Endodermal cell (in vitro differentiated cells): ENCODE data around the gene ZNF780B. TPM values are rescaled to one million over a fixed set of nuclear protein-coding genes. Genes with fewer than 3 reads are reported as not detected.

Experiments
- DNase-seq: peaks from one replicate; pipeline ENCODE4 v3.0.0-alpha.2; 2017
- H3K27ac ChIP-seq: 2 replicates; pipeline ENCODE4 v1.5.1; 2013; ENCODE audit warnings: mild to moderate bottlenecking, low read depth, low read length, moderate library complexity
- H3K27me3 ChIP-seq: 2 replicates; pipeline ENCODE4 v1.6.1; 2013; ENCODE audit warnings: mild to moderate bottlenecking, low read length, moderate library complexity; ENCODE audit not compliant: insufficient read depth, control insufficient read depth, poor library complexity, severe bottlenecking
- H3K36me3 ChIP-seq: 2 replicates; pipeline ENCODE4 v1.7.0; 2013; ENCODE audit warnings: mild to moderate bottlenecking, low read length, moderate library complexity; ENCODE audit not compliant: control insufficient read depth, insufficient read depth
- H3K4me1 ChIP-seq: one replicate; pipeline ENCODE4 v1.7.0; 2013; ENCODE audit warnings: low read length; ENCODE audit not compliant: control insufficient read depth, insufficient read depth
- H3K4me3 ChIP-seq: 2 replicates; pipeline ENCODE4 v1.5.1; 2013; ENCODE audit warnings: mild to moderate bottlenecking, low read length, moderate library complexity
- H3K9ac ChIP-seq: 2 replicates; pipeline ENCODE4 v1.6.1; 2013; ENCODE audit warnings: mild to moderate bottlenecking, low read length, moderate library complexity; ENCODE audit not compliant: poor library complexity, severe bottlenecking; ENCODE audit errors: extremely low read depth
- H3K9me3 ChIP-seq: 2 replicates; pipeline ENCODE4 v1.6.1; 2013; ENCODE audit warnings: mild to moderate bottlenecking, low read length, moderate library complexity; ENCODE audit not compliant: control insufficient read depth
- H3K27ac Mint-ChIP-seq: 2 replicates; pipeline ENCODE4 v1.8.0; 2020; ENCODE audit warnings: mixed read lengths
- H3K27me3 Mint-ChIP-seq: 2 replicates; pipeline ENCODE4 v1.8.0; 2021; ENCODE audit warnings: mild to moderate bottlenecking, mixed read lengths; ENCODE audit not compliant: insufficient read depth
- H3K36me3 Mint-ChIP-seq: 2 replicates; pipeline ENCODE4 v1.8.0; 2020; ENCODE audit warnings: low read depth, mixed read lengths
- H3K4me1 Mint-ChIP-seq: 2 replicates; pipeline ENCODE4 v1.8.0; 2020; ENCODE audit warnings: mixed read lengths
- H3K4me3 Mint-ChIP-seq: 2 replicates; pipeline ENCODE4 v1.8.0; 2020; ENCODE audit warnings: mild to moderate bottlenecking, moderate library complexity, mixed read lengths
- H3K9me3 Mint-ChIP-seq: 2 replicates; pipeline ENCODE4 v1.8.0; 2020; ENCODE audit warnings: mild to moderate bottlenecking, mixed read lengths
- WGBS, 2 experiments: methylation state at CpG; one replicate each; pipeline versions ENCODE4 v1.1.5 to v1.1.7; 2013; ENCODE audit warnings: missing lambda C conversion rate in 2 of 2, mixed read lengths in 1 of 2; ENCODE audit not compliant: insufficient coverage in 1 of 2, insufficient read length in 1 of 2; 5-methylcytosine and 5-hydroxymethylcytosine counted together
- long read RNA-seq, 4 experiments: library from polyadenylated mRNA in 2 of 4; library from RNA in 1 of 4; library from capped mRNA in 1 of 4; stranded (forward) in 3 of 4; unstranded in 1 of 4; transcript quantifications; one replicate each; pipeline ENCODE4 v2.0.0, GENCODE V29; 2020 to 2021; ENCODE audit warnings: inconsistent platforms in 1 of 4
- polyA plus RNA-seq, 2 experiments: library from polyadenylated mRNA; stranded (reverse); fragments of 50-300 nt; gene quantifications; one replicate each; pipeline ENCODE4 v1.2.3, GENCODE V29; 2013
- total RNA-seq, 2 donors: library from RNA; stranded (reverse); fragmentation: NEBNext Ultra II Directional in 1 of 2; extraction: Animal tissue kit (Norgen Biotek cat#: 25700) in 1 of 2; gene quantifications; 2 replicates in 1 of 2; 3 replicates in 1 of 2; pipeline ENCODE4 v1.2.1, GENCODE V29; 2021
- TF ChIP-seq, protein P1 (sequence below): fragments of 200-600 bp; sonication (generic); conservative IDR thresholded peaks from 2 replicates; pipeline ENCODE4 v1.5.0; 2021; ENCODE audit warnings: antibody characterized with exemption, mild to moderate bottlenecking

The ZNF780B gene
- 10 to 100 TPM; 24.7 to 30.5 TPM for total RNA-seq
- polyA plus RNA-seq (2013, experiment 1 of 2): 6.6 TPM
- 6.9 TPM for polyA plus RNA-seq (2013, experiment 2 of 2)
- long read RNA-seq, experiment 1, full-length matches to known transcripts: 1 of 5 reads
- long read RNA-seq, experiment 1, partial matches to known transcripts: 0 of 5 reads
- long read RNA-seq, experiment 1, other reads (novel, unspliced or antisense): 4 of 5 reads
- long read RNA-seq, experiment 2, full-length matches to known transcripts: 2 of 7 reads
- long read RNA-seq, experiment 2, partial matches to known transcripts: 0 of 7 reads
- long read RNA-seq, experiment 2, other reads (novel, unspliced or antisense): 5 of 7 reads
- long read RNA-seq, experiment 3, full-length matches to known transcripts: 2 of 13 reads
- long read RNA-seq, experiment 3, partial matches to known transcripts: 2 of 13 reads
- long read RNA-seq, experiment 3, other reads (novel, unspliced or antisense): 9 of 13 reads
- long read RNA-seq, experiment 4: 0 reads

GRCh38 chr19:40055832-40056504, at the start of gene ZNF780B:
Gene ZNF780B, minus strand, starts transcription at chr19:40056231. Its CDS starts 5,899 bp downstream, at chr19:40050332.
- no peaks in the 10 kb centered on the region for H3K27me3 ChIP-seq
- 0 to 1% methylated on average over 6 to 41 of the region's 41 CpGs for WGBS, 2 experiments
- Mint-ChIP-seq H3K36me3 (peaks cover 33% of the 10 kb centered on the region), H3K9me3 (peaks cover 29% of the 10 kb centered on the region), H3K27me3 (no peaks in the 10 kb centered on the region), H3K4me3 (peak within 1 kb of the TSS; percentile 100), H3K4me1 (peaks cover 12% of the 10 kb centered on the region), H3K27ac (peak within 1 kb of the TSS; percentile 97)
- peak within 1 kb of the TSS; percentile 21 for H3K27ac ChIP-seq
- peaks cover 7% of the 10 kb centered on the region for H3K36me3 ChIP-seq
- peaks cover 58% of the 10 kb centered on the region for H3K9me3 ChIP-seq
- peak within 1 kb of the TSS; percentile 99 for H3K4me3 ChIP-seq
- H3K4me1 ChIP-seq: no peaks in the 10 kb centered on the region
- H3K9ac ChIP-seq: peak within 1 kb of the TSS; percentile 75
- DNase-seq: peak; percentile 87
- TF ChIP-seq, protein P1, sequence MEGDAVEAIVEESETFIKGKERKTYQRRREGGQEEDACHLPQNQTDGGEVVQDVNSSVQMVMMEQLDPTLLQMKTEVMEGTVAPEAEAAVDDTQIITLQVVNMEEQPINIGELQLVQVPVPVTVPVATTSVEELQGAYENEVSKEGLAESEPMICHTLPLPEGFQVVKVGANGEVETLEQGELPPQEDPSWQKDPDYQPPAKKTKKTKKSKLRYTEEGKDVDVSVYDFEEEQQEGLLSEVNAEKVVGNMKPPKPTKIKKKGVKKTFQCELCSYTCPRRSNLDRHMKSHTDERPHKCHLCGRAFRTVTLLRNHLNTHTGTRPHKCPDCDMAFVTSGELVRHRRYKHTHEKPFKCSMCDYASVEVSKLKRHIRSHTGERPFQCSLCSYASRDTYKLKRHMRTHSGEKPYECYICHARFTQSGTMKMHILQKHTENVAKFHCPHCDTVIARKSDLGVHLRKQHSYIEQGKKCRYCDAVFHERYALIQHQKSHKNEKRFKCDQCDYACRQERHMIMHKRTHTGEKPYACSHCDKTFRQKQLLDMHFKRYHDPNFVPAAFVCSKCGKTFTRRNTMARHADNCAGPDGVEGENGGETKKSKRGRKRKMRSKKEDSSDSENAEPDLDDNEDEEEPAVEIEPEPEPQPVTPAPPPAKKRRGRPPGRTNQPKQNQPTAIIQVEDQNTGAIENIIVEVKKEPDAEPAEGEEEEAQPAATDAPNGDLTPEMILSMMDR: no peak

- no peak for DNase-seq
- peaks cover 4% of the 10 kb centered on the region for H3K27me3 Mint-ChIP-seq
- H3K9me3 Mint-ChIP-seq: peaks cover 18% of the 10 kb centered on the region
- Histone ChIP-seq H3K36me3 (no peaks in the 10 kb centered on the region), H3K9me3 (peaks cover 4% of the 10 kb centered on the region), H3K4me1 (no peaks in the 10 kb centered on the region), H3K4me3 (no peak overlapping the region), H3K27me3 (no peaks in the 10 kb centered on the region), H3K27ac (no peak overlapping the region), H3K9ac (no peak overlapping the region)
- TF ChIP-seq, protein P1: no peak
- H3K4me1 Mint-ChIP-seq: no peaks in the 10 kb centered on the region
- WGBS, 2 experiments: 50% methylated on average over 1 of the region's 1 CpG; no CpG with 5 or more reads in 1 of the 2 experiments
- no peaks in the 10 kb centered on the region for H3K36me3 Mint-ChIP-seq
- no peak overlapping the region for H3K27ac Mint-ChIP-seq
- H3K4me3 Mint-ChIP-seq: no peak overlapping the region
Measured at GRCh38 chr19:40104754-40105153, 48.7 kb upstream of the ZNF780B start.

GRCh38 chr19:40103600-40103999, 47.6 kb upstream of the ZNF780B start:
- H3K27ac Mint-ChIP-seq: no peak overlapping the region
- H3K27ac ChIP-seq: no peak overlapping the region
- peaks cover 4% of the 10 kb centered on the region for H3K9me3 ChIP-seq
- no peaks in the 10 kb centered on the region for H3K36me3 Mint-ChIP-seq
- no peak for DNase-seq
- H3K27me3 ChIP-seq: peaks cover 4% of the 10 kb centered on the region
- H3K36me3 ChIP-seq: no peaks in the 10 kb centered on the region
- TF ChIP-seq, protein P1: no peak
- WGBS, 2 experiments: 83 to 85% methylated on average over 3 to 4 of the region's 4 CpGs
- H3K4me1 Mint-ChIP-seq: no peaks in the 10 kb centered on the region
- H3K4me1 ChIP-seq: no peaks in the 10 kb centered on the region
- no peak overlapping the region for H3K4me3 ChIP-seq
- no peak overlapping the region for H3K9ac ChIP-seq
- peaks cover 4% of the 10 kb centered on the region for H3K27me3 Mint-ChIP-seq
- H3K4me3 Mint-ChIP-seq: no peak overlapping the region
- peaks cover 17% of the 10 kb centered on the region for H3K9me3 Mint-ChIP-seq
